ENCODE data around the gene PARVA. TPM values are rescaled to one million over a fixed set of nuclear protein-coding genes. Genes with fewer than 3 reads are reported as not detected.
A peak's percentile ranks its signal among the peaks of the same experiment; 100 is the strongest.

PARVA gene
- total RNA-seq, 1 donor from 2014 or later: 144 TPM

DNA sequence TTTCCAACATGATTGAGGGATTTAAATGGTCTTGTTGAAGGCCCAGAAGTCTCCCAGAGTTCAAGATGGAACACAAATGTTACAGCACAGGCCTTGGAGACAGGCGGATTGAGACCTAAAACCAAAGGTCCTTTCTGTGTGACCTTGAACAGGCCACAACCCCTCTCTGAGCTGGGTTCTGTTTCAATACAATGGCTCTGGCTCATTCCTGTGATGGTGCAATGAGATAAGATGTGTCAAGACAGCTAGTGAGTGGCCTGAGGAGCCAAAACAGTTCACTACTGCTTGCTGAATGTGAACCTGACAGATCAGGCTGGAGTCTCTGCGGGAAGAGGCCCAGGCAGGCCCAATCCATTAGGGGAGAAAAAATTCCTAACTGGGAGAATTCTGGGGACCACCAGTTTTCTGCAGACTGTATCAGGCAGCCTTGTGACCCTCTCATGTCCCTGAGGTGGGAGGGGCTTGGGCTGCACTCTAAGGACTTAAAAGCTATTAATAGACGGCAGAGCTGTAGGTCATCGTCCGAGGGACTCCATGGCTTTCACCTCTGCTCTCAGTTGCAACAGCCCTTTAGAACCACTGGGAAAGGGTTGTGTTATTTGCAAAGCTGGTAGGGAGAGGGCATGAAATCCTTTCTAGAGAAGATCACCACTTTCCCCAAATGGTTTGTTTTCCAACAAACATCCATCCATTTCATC lies 170.7 kb downstream of the PARVA start:
- peak; percentile 70 for DNase-seq (ENCODE audit: extremely low spot score, unreplicated experiment)

DNA sequence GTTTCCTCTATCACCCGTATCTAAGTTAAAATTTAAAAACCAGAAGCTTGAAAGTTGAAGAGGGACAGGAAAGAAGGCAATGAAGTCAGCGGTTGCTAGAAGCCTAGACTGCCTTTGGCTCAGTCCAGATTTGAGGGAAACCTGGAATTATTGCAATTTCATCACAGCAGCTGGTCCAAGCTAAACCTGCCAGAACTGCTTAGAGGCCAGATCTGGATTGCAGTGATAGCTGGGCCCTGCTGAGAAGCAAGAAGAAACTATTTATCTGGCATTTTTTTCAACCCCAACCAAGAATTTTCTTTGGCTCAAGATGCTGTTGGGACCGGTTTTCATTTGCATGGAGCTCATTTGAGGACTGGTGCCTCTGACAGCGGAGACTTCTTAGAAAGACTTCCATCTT lies 175.3 kb downstream of the PARVA start:
- Mint-ChIP-seq H3K27me3 (ENCODE audit: unreplicated experiment) (no peaks in the 10 kb centered on the region), H3K36me3 (ENCODE audit: unreplicated experiment) (peaks cover 3% of the 10 kb centered on the region), H3K4me3 (ENCODE audit: unreplicated experiment) (no peak overlapping the region), H3K9me3 (ENCODE audit: unreplicated experiment) (no peaks in the 10 kb centered on the region), H3K4me1 (ENCODE audit: unreplicated experiment) (peaks cover 44% of the 10 kb centered on the region), H3K27ac (ENCODE audit: unreplicated experiment) (peak overlapping the region; percentile 56)
- TF ChIP-seq, protein P1, sequence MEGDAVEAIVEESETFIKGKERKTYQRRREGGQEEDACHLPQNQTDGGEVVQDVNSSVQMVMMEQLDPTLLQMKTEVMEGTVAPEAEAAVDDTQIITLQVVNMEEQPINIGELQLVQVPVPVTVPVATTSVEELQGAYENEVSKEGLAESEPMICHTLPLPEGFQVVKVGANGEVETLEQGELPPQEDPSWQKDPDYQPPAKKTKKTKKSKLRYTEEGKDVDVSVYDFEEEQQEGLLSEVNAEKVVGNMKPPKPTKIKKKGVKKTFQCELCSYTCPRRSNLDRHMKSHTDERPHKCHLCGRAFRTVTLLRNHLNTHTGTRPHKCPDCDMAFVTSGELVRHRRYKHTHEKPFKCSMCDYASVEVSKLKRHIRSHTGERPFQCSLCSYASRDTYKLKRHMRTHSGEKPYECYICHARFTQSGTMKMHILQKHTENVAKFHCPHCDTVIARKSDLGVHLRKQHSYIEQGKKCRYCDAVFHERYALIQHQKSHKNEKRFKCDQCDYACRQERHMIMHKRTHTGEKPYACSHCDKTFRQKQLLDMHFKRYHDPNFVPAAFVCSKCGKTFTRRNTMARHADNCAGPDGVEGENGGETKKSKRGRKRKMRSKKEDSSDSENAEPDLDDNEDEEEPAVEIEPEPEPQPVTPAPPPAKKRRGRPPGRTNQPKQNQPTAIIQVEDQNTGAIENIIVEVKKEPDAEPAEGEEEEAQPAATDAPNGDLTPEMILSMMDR (IDR thresholded peaks at IDR 0.05): no peak
- DNase-seq (ENCODE audit: extremely low spot score, unreplicated experiment): no peak

More for the DNA sequence above, 170.7 kb downstream of the PARVA start:
- Mint-ChIP-seq H3K27ac (ENCODE audit: unreplicated experiment) (no peak overlapping the region), H3K36me3 (ENCODE audit: unreplicated experiment) (no peaks in the 10 kb centered on the region), H3K9me3 (ENCODE audit: unreplicated experiment) (no peaks in the 10 kb centered on the region), H3K4me1 (ENCODE audit: unreplicated experiment) (peaks cover 24% of the 10 kb centered on the region), H3K27me3 (ENCODE audit: unreplicated experiment) (no peaks in the 10 kb centered on the region), H3K4me3 (ENCODE audit: unreplicated experiment) (no peak overlapping the region)
- TF ChIP-seq, protein P1 (IDR thresholded peaks at IDR 0.05): no peak

DNA sequence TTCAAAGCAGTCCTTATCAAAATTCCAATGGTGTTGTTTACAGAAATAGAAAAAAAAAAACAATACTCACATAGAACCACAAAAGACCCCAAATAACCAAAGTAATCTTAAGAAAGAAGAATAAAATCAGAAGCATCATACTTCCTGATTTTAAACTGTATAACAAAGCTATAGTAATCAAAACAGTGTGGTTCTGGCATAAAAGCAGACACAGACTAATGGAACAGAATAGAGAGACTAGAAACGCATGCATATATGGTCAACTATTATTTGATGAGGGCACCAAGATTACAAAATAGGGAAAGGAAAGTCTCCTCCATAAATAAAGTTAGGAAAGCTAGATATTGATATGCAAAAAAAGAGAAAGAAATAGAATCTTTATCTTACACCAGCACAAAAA lies 176.8 kb downstream of the PARVA start:
- no peak for DNase-seq (ENCODE audit: extremely low spot score, unreplicated experiment)

DNA sequence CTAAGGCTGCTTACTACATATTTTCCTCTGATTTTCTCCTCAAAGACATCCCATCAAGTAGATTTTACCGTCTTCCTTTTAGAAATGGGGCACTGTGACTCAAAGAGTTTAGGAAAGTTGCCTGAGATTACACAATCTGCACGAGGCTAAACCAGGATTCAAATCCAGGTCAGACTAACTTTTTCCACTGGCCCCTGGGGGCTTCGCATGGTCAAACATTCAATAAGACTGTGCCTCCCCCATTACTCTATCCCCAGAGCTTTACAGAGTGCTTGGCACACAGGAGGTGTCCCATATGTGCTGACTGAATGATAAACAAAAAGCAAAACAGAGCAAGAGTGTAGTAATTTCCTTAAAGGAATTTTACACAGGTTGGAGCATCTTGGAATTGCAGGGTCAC lies 178.8 kb downstream of the PARVA start:
- H3K4me3 Mint-ChIP-seq (ENCODE audit: unreplicated experiment): no peak overlapping the region
- H3K36me3 Mint-ChIP-seq (ENCODE audit: unreplicated experiment): peaks cover 3% of the 10 kb centered on the region
- TF ChIP-seq, protein P1 (IDR thresholded peaks at IDR 0.05): no peak
- H3K27me3 Mint-ChIP-seq (ENCODE audit: unreplicated experiment): no peaks in the 10 kb centered on the region
- no peaks in the 10 kb centered on the region for H3K9me3 Mint-ChIP-seq (ENCODE audit: unreplicated experiment)
- H3K4me1 Mint-ChIP-seq (ENCODE audit: unreplicated experiment): peaks cover 44% of the 10 kb centered on the region
- H3K27ac Mint-ChIP-seq (ENCODE audit: unreplicated experiment): peak overlapping the region; percentile 87
- no peak for DNase-seq (ENCODE audit: extremely low spot score, unreplicated experiment)

More for the DNA sequence above, 176.8 kb downstream of the PARVA start:
- no peaks in the 10 kb centered on the region for H3K27me3 Mint-ChIP-seq (ENCODE audit: unreplicated experiment)
- no peak overlapping the region for H3K4me3 Mint-ChIP-seq (ENCODE audit: unreplicated experiment)
- no peak overlapping the region for H3K27ac Mint-ChIP-seq (ENCODE audit: unreplicated experiment)
- H3K36me3 Mint-ChIP-seq (ENCODE audit: unreplicated experiment): peaks cover 3% of the 10 kb centered on the region
- peaks cover 44% of the 10 kb centered on the region for H3K4me1 Mint-ChIP-seq (ENCODE audit: unreplicated experiment)
- no peaks in the 10 kb centered on the region for H3K9me3 Mint-ChIP-seq (ENCODE audit: unreplicated experiment)
- TF ChIP-seq, protein P1 (IDR thresholded peaks at IDR 0.05): no peak

DNA sequence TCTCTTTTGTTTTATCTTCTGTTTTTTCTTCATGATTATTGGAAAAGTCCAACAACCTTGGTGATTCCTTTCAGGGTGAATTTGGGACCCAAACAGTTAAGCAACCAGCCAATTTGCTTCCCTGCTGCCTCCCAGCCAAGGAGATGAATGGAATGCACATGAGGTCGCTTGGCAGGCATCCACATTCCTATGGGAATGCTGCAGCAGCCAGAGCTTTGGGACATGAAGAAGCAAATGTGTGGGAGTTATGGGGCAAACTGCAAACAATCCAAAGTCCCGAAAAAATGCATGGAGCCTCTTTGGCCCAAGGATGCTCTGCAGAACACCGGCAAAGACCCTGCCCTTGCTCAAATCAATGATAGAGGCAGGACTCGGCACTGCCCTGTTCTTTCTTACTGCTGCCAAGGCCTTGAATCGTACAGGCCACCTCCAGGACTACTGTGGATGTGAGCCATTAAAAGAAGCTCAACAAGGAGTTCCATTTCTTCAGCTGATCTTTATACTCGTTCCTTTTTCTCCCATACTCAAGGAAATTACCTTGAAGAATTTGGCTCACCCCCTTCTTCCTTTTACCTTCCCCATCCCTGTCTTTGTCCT lies 179.5 kb downstream of the PARVA start:
- Mint-ChIP-seq H3K9me3 (ENCODE audit: unreplicated experiment) (no peaks in the 10 kb centered on the region), H3K27me3 (ENCODE audit: unreplicated experiment) (no peaks in the 10 kb centered on the region), H3K4me1 (ENCODE audit: unreplicated experiment) (peaks cover 44% of the 10 kb centered on the region), H3K36me3 (ENCODE audit: unreplicated experiment) (peaks cover 3% of the 10 kb centered on the region), H3K27ac (ENCODE audit: unreplicated experiment) (peak overlapping the region; percentile 87), H3K4me3 (ENCODE audit: unreplicated experiment) (no peak overlapping the region)
- TF ChIP-seq, protein P1 (IDR thresholded peaks at IDR 0.05): no peak
- DNase-seq (ENCODE audit: extremely low spot score, unreplicated experiment): no peak

Data from osteocyte (in vitro differentiated cells).